ENCODE measurements around the gene RPS15. TPM values are rescaled to one million over a fixed set of nuclear protein-coding genes. Genes with fewer than 3 reads are reported as not detected.

Gene RPS15
- total RNA-seq, 1 experiment from 2014 or later: 1,862 TPM

DNA sequence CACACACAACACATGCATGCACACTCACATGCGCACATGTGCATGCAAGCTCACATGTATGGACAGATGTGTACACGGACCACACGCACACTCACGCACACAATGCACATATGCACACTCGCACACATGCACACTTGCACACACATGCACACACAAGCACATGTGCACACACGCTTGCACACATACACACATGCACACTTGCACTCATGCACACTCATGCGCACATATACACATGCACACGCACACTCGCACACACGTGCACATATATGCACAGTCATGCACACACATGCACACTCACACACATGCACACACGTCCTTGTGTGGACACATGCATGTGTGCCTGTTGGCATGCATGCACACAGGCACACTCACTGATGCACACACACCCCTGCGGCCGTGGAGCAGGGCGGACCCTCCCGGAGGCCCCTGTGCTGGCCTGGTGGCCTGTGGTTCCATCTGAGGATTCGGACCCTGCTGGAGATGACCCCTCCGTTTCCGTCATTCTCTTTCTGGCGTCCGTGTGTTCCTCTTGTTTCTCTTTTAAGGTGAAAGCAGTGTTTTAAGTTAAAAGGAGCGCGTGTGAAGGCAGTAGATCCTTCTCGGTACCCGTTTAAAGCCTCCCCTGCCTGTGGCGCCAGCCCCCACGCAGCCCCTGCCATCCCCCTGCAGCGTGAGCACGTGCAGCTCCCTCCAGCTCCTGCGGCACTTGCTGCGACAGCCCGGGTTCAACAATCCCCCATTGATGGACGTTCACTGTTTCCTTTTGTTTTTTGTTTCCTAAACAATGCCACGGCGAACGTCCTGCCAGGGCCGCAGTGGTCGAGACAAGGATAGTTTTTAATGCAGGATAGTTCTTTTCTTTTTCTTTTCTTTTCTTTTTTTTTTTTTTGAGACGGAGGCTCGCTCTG lies 48.9 kb upstream of the RPS15 start:
- no peak for ATAC-seq
- H4K20me1 ChIP-seq (ENCODE audit: insufficient read depth): no peaks in the 10 kb centered on the region
- no peak overlapping the region for H3K4me2 ChIP-seq (ENCODE audit: low read length)
- intact Hi-C loops (cut with micrococcal nuclease): no loop called here
- no peak overlapping the region for H3K9ac ChIP-seq (ENCODE audit: low read length)
- no peaks in the 10 kb centered on the region for H3K9me2 ChIP-seq (ENCODE audit: insufficient read depth)
- TF ChIP-seq, protein P1, sequence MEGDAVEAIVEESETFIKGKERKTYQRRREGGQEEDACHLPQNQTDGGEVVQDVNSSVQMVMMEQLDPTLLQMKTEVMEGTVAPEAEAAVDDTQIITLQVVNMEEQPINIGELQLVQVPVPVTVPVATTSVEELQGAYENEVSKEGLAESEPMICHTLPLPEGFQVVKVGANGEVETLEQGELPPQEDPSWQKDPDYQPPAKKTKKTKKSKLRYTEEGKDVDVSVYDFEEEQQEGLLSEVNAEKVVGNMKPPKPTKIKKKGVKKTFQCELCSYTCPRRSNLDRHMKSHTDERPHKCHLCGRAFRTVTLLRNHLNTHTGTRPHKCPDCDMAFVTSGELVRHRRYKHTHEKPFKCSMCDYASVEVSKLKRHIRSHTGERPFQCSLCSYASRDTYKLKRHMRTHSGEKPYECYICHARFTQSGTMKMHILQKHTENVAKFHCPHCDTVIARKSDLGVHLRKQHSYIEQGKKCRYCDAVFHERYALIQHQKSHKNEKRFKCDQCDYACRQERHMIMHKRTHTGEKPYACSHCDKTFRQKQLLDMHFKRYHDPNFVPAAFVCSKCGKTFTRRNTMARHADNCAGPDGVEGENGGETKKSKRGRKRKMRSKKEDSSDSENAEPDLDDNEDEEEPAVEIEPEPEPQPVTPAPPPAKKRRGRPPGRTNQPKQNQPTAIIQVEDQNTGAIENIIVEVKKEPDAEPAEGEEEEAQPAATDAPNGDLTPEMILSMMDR (IDR thresholded peaks at IDR 0.05 in 2 of 3, conservative IDR thresholded peaks at IDR 0.05 in 1 of 3; ENCODE audit: borderline replicate concordance in 1 of 3, insufficient read depth in 1 of 3, low read depth in 2 of 3, low read length in 2 of 3): no peak
- TF ChIP-seq YY1 (IDR thresholded peaks at IDR 0.05; ENCODE audit: extremely low read depth, insufficient replicate concordance, low read depth, low read length): no peak
- TF ChIP-seq EZH2phosphoT487 (IDR thresholded peaks at IDR 0.05; ENCODE audit: borderline replicate concordance): no peak
- no peak for TF ChIP-seq POLR2AphosphoS5 (IDR thresholded peaks at IDR 0.05; ENCODE audit: low read depth, low read length)
- TF ChIP-seq SRF (IDR thresholded peaks at IDR 0.05; ENCODE audit: low read depth): no peak
- TF ChIP-seq JUND (IDR thresholded peaks at IDR 0.05): no peak
- TF ChIP-seq SIN3A (IDR thresholded peaks at IDR 0.05; ENCODE audit: low read depth): no peak
- no peak overlapping the region for H3K27ac ChIP-seq (ENCODE audit: low read depth, low read length)
- no peak overlapping the region for H2AFZ ChIP-seq (ENCODE audit: low read depth, low read length, poor library complexity, severe bottlenecking)
- peaks cover 2 to 14% of the 10 kb centered on the region in 2 experiments; a peak in 2 of 4 replicates for H3K36me3 ChIP-seq (ENCODE audit: control insufficient read depth in 1 of 2, insufficient read depth in 2 of 2, low read length in 2 of 2)
- no peaks in the 10 kb centered on the region for H3K27me3 ChIP-seq (ENCODE audit: insufficient read depth, low read length)
- H3K4me1 ChIP-seq (ENCODE audit: control insufficient read depth in 1 of 2, insufficient read depth in 2 of 2, low read length in 2 of 2): peaks cover 5 to 8% of the 10 kb centered on the region in 2 experiments
- DNase-seq (ENCODE audit: low read depth, low spot score): no peak
- BruUV-seq (replicated peaks): no TSS peak
- no peaks in the 10 kb centered on the region for H3K9me3 ChIP-seq (ENCODE audit: control insufficient read depth in 1 of 2, insufficient read depth in 1 of 2, low read depth in 1 of 2, low read length in 2 of 2)
- H3K4me3 ChIP-seq (replicated peaks in 1 of 2; ENCODE audit: low read depth in 1 of 2, low read length in 2 of 2): no peak overlapping the region
- ChIA-PET RAD21 (ENCODE audit: low non-redundant PET in 1 of 2, low total read pairs in 2 of 2, uncharacterized antibody in 2 of 2, unreplicated experiment in 2 of 2) (no interaction called here), POLR2A (no interaction called here), CTCF (no interaction called here)
- peaks cover 10% of the 10 kb centered on the region for H3K79me2 ChIP-seq (ENCODE audit: insufficient read depth, low read length)
